ENCODE data around the gene GBE1.

GBE1 gene

GRCh38 chr3:81462921-81463320 lies 298.5 kb downstream of the GBE1 start:
- peak; percentile 44 for DNase-seq

GRCh38 chr3:81459733-81460132 lies 301.7 kb downstream of the GBE1 start:
- no peak for DNase-seq

GRCh38 chr3:81452418-81452817 lies 309.0 kb downstream of the GBE1 start:
- DNase-seq = no peak

- DNase-seq = no peak
Observed at GRCh38 chr3:81451611-81452010, 309.8 kb downstream of the GBE1 start.

GRCh38 chr3:81451140-81451539 lies 310.3 kb downstream of the GBE1 start:
- no peak for DNase-seq

- DNase-seq = no peak
Observed at GRCh38 chr3:81446806-81447205, 314.6 kb downstream of the GBE1 start.

- no peak for DNase-seq
Observed at GRCh38 chr3:81445712-81446111, 315.7 kb downstream of the GBE1 start.

- no peak for DNase-seq
Observed at GRCh38 chr3:81444817-81445460, 316.5 kb downstream of the GBE1 start.

- no peak for DNase-seq
Observed at GRCh38 chr3:81443958-81444357, 317.5 kb downstream of the GBE1 start.

- DNase-seq = no peak
Observed at GRCh38 chr3:81443457-81443782, 318.0 kb downstream of the GBE1 start.

GRCh38 chr3:81442758-81443456 lies 318.5 kb downstream of the GBE1 start:
- no peak for DNase-seq

- no peak for DNase-seq
Observed at GRCh38 chr3:81440661-81441060, 320.8 kb downstream of the GBE1 start.
